ENCODE results near the gene CNGA4. TPM values are rescaled to one million over a fixed set of nuclear protein-coding genes. Genes with fewer than 3 reads are reported as not detected.

CNGA4 gene
- total RNA-seq: 0.64 TPM in 1 of 2 replicates, not detected in the other

DNA sequence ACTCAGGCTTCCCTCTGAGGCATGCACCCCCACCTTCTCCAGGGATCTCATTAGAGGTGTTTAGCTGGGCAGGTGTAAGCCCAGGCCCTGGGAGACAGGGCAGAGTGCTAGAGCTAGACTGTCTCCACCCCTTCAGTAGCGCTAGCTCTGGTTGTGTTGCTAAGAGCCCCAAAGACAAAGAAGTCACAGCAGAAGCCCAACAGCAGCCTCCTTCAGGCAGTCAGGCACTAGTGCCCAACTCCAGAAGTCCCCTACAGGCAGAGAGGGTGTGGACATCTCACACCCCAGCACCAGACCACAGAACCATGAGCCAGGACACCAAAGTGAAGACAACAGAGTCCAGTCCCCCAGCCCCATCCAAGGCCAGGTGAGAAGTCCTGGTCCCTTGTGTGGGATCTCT lies at the start of gene CNGA4:
Gene CNGA4, plus strand, starts transcription at position 188 of the 400 bp plus-strand sequence. Its CDS starts 118 bp downstream, at position 306.

GRCh38 chr11:6199174-6199810 lies 39.6 kb upstream of the CNGA4 start, which contains the start of gene OR52W1:
OR52W1 (plus strand) TSS chr11:6199224; CDS start chr11:6199224, 0 bp downstream.

DNA sequence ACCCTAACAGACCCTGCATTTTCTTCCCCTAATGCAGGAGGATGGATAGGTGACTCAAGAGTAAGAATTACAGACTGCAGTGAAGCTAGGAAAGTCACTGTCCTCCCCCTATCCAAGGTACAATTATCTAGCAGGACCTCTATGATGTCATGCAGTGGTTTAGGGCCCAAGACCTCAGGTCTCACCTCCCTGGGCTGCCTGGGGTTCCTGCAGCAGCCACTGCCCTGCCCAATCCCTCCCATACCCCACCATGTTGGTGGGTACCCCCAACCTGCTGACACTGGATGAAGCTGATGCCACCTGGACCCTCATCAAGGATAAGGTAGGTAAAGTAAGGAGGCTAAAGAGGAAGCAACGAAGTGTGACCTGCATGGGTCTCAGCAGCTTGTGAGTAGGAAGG lies 33.5 kb upstream of the CNGA4 start, which contains the start of gene C11orf42:
Gene C11orf42, plus strand, starts transcription at position 192 of the 400 bp plus-strand sequence. Its CDS starts 59 bp downstream, at position 251.

DNA sequence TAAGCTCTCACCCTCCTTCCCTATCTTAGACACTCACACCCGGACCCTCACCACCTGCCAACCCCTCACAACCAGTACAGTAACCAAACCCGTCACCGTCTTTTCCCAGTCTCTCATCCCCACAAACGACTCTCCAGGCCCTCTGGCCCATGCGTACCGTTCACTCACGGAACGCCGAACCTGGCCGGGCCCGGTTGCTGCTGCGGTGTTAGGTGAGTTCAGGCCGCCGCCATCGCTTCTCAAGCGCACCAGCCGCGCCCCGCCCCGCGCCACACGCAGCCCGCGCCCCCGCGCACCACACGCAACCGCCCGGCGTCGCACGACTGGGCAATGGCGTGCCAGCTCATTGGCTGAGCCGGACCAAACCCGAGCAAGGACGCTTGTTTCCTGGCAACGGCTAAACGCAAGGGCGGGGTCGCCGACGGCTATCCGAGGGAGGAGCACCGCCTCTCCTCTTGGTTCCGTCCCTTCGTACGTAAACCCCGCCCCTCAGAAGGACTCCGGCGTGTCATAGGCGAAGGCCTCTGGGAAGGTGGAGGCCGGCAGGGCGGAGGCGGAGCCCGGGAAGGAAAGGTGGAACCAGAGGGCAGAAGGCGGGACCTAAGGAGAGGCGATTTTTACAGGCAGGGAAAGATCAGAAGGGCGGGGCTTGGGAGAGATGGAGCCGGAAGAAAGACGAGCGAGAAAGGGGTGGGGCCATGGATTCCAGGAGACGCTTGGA lies 4.3 kb upstream of the CNGA4 start, which contains the start of gene FHIP1B:
Gene FHIP1B, minus strand, starts transcription at position 250 of the 721 bp plus-strand sequence. CDS start 10,120 bp downstream, outside the sequence.

Other genes with a start within 250 kb of the CNGA4 start
- not detected in 2 replicates for gene OR56A4, start 232.1 kb upstream of the CNGA4 start, total RNA-seq
- not detected in 2 replicates for gene OR56A1, start 208.3 kb upstream of the CNGA4 start, total RNA-seq
- gene OR56B4, start 131.4 kb upstream of the CNGA4 start, total RNA-seq: not detected in 2 replicates
- not detected in 2 replicates for gene OR52B2, start 68.8 kb upstream of the CNGA4 start, total RNA-seq
- not detected in 2 replicates for gene OR52W1, start 39.9 kb upstream of the CNGA4 start, total RNA-seq
- gene C11orf42, start 33.5 kb upstream of the CNGA4 start, total RNA-seq: not detected in 2 replicates
- 8.9 and 10.2 TPM in 2 replicates for gene FHIP1B, start 4.5 kb upstream of the CNGA4 start, total RNA-seq
- gene CCKBR, start 20.7 kb downstream of the CNGA4 start, total RNA-seq: not detected in 2 replicates
- 39.2 and 50.1 TPM in 2 replicates for gene CAVIN3, start 81.4 kb downstream of the CNGA4 start, total RNA-seq
- 3.0 and 3.4 TPM in 2 replicates for gene SMPD1, start 151.4 kb downstream of the CNGA4 start, total RNA-seq
- gene APBB1, start 180.0 kb downstream of the CNGA4 start, total RNA-seq: 5.3 and 10.6 TPM in 2 replicates
- gene HPX, start 201.9 kb downstream of the CNGA4 start, total RNA-seq: 0.85 TPM in 1 of 2 replicates, not detected in the other
- gene TRIM3, start 234.9 kb downstream of the CNGA4 start, total RNA-seq: 10.7 and 10.8 TPM in 2 replicates
- 47.3 and 68.0 TPM in 2 replicates for gene ARFIP2, start 242.2 kb downstream of the CNGA4 start, total RNA-seq
- 31.5 and 68.2 TPM in 2 replicates for gene TIMM10B, start 242.4 kb downstream of the CNGA4 start, total RNA-seq

All from tracheal epithelial cell (primary cell).